ENCODE measurements around the gene HM13.

HM13 gene

GRCh38 chr20:31473331-31474096 lies 40.7 kb upstream of the HM13 start:
- TF ChIP-seq CTCF (IDR thresholded peaks at IDR 0.05; ENCODE audit: insufficient read depth, low read length) (no peak), POLR2AphosphoS5 (IDR thresholded peaks at IDR 0.05; ENCODE audit: low read depth) (no peak), GABPA (IDR thresholded peaks at IDR 0.05; ENCODE audit: low read depth) (no peak), REST (IDR thresholded peaks at IDR 0.05; ENCODE audit: insufficient replicate concordance, low read depth) (no peak), SPI1 (IDR thresholded peaks at IDR 0.05; ENCODE audit: borderline replicate concordance, low read depth) (no peak)
- Histone ChIP-seq H3K27me3 (ENCODE audit: insufficient read depth, poor library complexity, severe bottlenecking) (peaks cover 19% of the 10 kb centered on the region), H3K4me3 (replicated peaks; ENCODE audit: insufficient read depth, low read length) (no peak overlapping the region), H3K27ac (replicated peaks) (no peak overlapping the region)
- no peak for DNase-seq (ENCODE audit: low read depth in 1 of 2, low spot score in 1 of 2)

GRCh38 chr20:31474097-31474436 lies 40.2 kb upstream of the HM13 start:
- H3K4me3 ChIP-seq (replicated peaks; ENCODE audit: insufficient read depth, low read length), result no peak overlapping the region
- TF ChIP-seq CTCF (IDR thresholded peaks at IDR 0.05; ENCODE audit: insufficient read depth, low read length), result no peak
- TF ChIP-seq REST (IDR thresholded peaks at IDR 0.05; ENCODE audit: insufficient replicate concordance, low read depth), result no peak
- no peak for TF ChIP-seq GABPA (IDR thresholded peaks at IDR 0.05; ENCODE audit: low read depth)
- no peak for TF ChIP-seq POLR2AphosphoS5 (IDR thresholded peaks at IDR 0.05; ENCODE audit: low read depth)
- TF ChIP-seq SPI1 (IDR thresholded peaks at IDR 0.05; ENCODE audit: borderline replicate concordance, low read depth), result no peak
- no peak overlapping the region for H3K27ac ChIP-seq (replicated peaks)
- no peak for DNase-seq (ENCODE audit: low read depth in 1 of 2, low spot score in 1 of 2)
- peaks cover 19% of the 10 kb centered on the region for H3K27me3 ChIP-seq (ENCODE audit: insufficient read depth, poor library complexity, severe bottlenecking)

- Histone ChIP-seq H3K27ac (replicated peaks) (no peak within 1 kb of the TSS), H3K4me3 (replicated peaks; ENCODE audit: insufficient read depth, low read length) (no peak within 1 kb of the TSS), H3K27me3 (ENCODE audit: insufficient read depth, poor library complexity, severe bottlenecking) (peaks cover 19% of the 10 kb centered on the region)
- TF ChIP-seq REST (IDR thresholded peaks at IDR 0.05; ENCODE audit: insufficient replicate concordance, low read depth), result no peak
- TF ChIP-seq POLR2AphosphoS5 (IDR thresholded peaks at IDR 0.05; ENCODE audit: low read depth), result no peak
- DNase-seq (ENCODE audit: low read depth in 1 of 2, low spot score in 1 of 2), result no peak
These were observed 39.3 kb upstream of the HM13 start, which contains the start of the genes DEFB124 and REM1 for GRCh38 chr20:31474758-31475427. DEFB124 (minus strand) TSS chr20:31475127; CDS start chr20:31473013, 2,114 bp downstream. REM1 (plus strand) TSS chr20:31475288; CDS start chr20:31476446, 1,158 bp downstream.

All from HL-60 (cell line).